Purkinje cell (primary cell): ENCODE results near the gene OR3A2. TPM values are rescaled to one million over a fixed set of nuclear protein-coding genes. Genes with fewer than 3 reads are reported as not detected.

Experiments used
- polyA plus RNA-seq: library from polyadenylated mRNA; unstranded; fragments of >200 nt; fragmentation: Nextera tagmentation; gene quantifications from 2 replicates; pipeline ENCODE4 v1.2.1, GENCODE V29; 2014

Gene OR3A2
- 1.8 and 3.4 TPM in 2 replicates for polyA plus RNA-seq

DNA sequence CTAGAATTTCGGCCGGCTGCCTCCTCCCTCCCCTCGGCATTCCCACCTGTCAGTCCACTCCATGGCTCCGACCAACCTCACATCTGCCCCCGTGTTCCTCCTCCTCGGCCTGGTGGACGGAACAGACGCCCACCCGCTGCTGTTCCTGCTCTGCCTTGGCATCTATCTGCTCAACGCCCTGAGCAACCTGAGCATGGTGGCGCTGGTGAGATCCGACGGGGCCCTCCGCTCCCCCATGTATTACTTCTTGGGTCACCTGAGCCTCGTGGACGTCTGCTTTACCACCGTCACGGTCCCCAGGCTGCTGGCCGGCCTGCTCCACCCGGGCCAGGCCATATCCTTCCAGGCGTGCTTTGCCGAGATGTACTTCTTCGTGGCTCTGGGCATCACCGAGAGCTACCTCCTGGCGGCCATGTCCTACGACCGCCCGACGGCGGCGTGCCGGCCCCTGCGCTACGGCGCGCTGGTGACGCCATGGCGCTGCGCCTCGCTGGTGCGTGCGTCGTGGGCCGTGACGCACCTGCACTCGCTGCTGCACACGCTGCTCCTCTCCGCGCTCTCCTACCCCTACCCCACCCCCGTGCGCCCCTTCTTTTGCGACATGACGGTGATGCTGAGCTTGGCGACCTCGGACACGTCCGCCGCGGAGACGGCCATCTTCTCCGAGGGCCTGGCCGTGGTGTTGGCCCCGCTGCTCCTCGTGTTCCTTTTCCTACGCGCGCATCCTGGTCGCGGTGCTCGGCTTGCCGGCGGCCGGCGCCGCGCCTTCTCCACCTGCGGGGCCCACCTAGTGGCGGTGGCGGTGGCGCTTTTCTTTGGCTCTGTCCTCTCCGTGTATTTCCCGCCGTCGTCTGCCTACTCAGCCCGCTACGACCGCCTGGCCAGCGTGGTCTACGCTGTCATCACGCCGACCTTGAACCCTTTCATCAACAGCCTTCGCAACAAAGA is at the start of gene OR3A2:
Gene OR3A2, minus strand, starts transcription at position 440 of the 948 bp plus-strand sequence.

DNA sequence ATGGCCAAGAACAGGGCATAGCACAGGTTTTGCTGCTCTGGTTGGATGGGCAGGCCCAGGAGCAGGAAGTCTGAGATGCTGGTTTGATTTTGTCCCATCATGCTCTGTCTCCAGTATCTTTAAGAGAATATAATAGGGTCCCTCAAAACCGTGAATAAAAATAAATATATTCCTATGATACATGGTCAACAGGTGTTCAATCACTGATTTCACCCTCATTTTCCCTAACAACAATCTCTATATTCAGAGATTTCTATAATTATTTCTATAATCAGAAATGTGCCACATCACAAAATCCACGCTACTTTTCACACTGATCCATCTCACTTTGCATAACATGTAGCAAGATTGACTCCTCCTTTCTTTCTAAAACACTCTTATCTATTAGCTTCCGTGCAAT is 47.6 kb upstream of the OR3A2 start, which contains the start of gene OR1E2:
Gene OR1E2, minus strand, starts transcription at position 101 of the 400 bp plus-strand sequence. Its CDS starts 0 bp downstream, at position 101.

DNA sequence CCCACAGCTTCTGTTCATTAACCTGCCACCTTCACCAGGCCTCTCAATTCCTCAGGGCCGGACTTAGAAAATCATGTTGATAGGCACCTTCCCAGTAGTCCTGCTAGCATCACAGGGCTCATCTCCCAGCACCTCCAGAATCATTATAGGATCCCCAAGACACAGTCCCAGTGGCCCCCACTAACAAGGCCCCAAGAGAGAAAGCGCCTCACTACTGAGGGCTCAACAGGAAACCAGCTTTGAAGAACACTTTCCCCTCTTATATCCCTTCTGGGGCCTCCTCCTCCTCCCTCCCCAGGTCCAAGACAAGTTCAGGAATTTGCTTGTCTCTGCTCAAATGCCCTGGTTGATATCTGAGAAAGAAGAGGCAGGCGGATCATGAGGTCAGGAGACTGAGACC is 25.0 kb upstream of the OR3A2 start, which contains the start of gene OR3A3:
Gene OR3A3, plus strand, starts transcription at position 301 of the 400 bp plus-strand sequence.

DNA sequence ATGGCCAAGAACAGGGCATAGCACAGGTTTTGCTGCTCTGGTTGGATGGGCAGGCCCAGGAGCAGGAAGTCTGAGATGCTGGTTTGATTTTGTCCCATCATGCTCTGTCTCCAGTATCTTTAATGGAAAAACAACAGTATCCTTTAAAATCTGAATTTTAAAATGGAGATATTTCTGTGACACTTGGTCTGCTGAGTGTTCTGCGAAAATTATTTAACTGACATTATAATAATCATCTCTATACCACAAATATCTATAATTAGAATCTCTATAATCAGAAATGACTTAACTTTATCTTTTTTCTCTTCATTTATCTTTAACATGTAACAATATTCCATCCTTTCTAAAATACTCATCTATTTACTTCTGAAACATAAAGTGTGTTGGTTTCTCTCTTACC is 12.2 kb upstream of the OR3A2 start, which contains the start of gene OR1E1:
Gene OR1E1, minus strand, starts transcription at position 101 of the 400 bp plus-strand sequence. Its CDS starts 0 bp downstream, at position 101.

DNA sequence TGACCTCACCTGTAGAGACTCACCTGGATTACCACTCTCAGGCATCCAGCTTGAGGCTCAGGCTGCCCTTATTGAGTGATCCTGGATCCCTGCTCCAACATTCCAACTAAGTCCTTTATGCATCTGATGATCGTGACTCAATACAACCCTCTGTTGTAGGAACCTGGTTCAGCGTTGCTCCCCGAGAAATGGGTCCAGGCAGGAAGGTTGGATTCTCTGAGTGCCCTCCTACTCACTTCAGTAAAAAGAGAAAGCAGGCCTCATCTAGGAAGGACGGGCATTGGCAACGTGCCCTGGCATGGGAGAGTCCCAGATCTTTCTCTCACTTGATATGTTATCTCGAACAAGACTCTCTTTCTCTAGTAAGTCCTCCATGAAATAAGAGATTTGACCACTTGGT is 87.8 kb downstream of the OR3A2 start, which contains the start of gene OR3A1:
Gene OR3A1, minus strand, starts transcription at position 101 of the 400 bp plus-strand sequence. CDS start 5,778 bp downstream, outside the sequence.

Other genes with a start within 250 kb of the OR3A2 start
- gene OR1A2, start 188.8 kb downstream of the OR3A2 start, polyA plus RNA-seq: not detected in 2 replicates
- 0.08 TPM in 1 of 2 replicates, not detected in the other for gene OR1A1, start 178.6 kb downstream of the OR3A2 start, polyA plus RNA-seq
- gene OR3A1, start 87.9 kb downstream of the OR3A2 start, polyA plus RNA-seq: not detected in 2 replicates
- gene OR1E1, start 12.1 kb upstream of the OR3A2 start, polyA plus RNA-seq: not detected in 2 replicates
- gene OR3A3, start 25.1 kb upstream of the OR3A2 start, polyA plus RNA-seq: not detected in 2 replicates
- not detected in 2 replicates for gene OR1E2, start 47.5 kb upstream of the OR3A2 start, polyA plus RNA-seq
- gene SPATA22, start 85.5 kb upstream of the OR3A2 start, polyA plus RNA-seq: not detected in 2 replicates
- 4.4 and 9.6 TPM in 2 replicates for gene ASPA, start 89.7 kb upstream of the OR3A2 start, polyA plus RNA-seq
- 0.07 and 0.59 TPM in 2 replicates for gene TRPV3, start 171.5 kb upstream of the OR3A2 start, polyA plus RNA-seq
- gene TRPV1, start 223.1 kb upstream of the OR3A2 start, polyA plus RNA-seq: 0.39 and 0.71 TPM in 2 replicates
- gene SHPK, start 249.9 kb upstream of the OR3A2 start, polyA plus RNA-seq: 0.98 and 1.1 TPM in 2 replicates